Epithelial cell of prostate (primary cell): Measurements from ENCODE around the gene RNU2-63P.
"Not testable (repeated sequence)": the region's sequence is repeated elsewhere in the genome, so short reads cannot be mapped to it uniquely, and the experiment has no call there.

Experiments used
- DNase-seq: peaks from one replicate; pipeline ENCODE4 v3.0.0-alpha.2; 2011; ENCODE audit warnings: low read depth, low spot score
- H3K27ac ChIP-seq: fragments of 450-650 bp; 2 replicates; pipeline ENCODE4 v1.5.1; 2017; ENCODE audit warnings: mild to moderate bottlenecking

The RNU2-63P gene

GRCh38 chr2:88032070-88032702 lies 15.8 kb upstream of the RNU2-63P start:
- DNase-seq, result no peak
- H3K27ac ChIP-seq, result no peak overlapping the region

DNA sequence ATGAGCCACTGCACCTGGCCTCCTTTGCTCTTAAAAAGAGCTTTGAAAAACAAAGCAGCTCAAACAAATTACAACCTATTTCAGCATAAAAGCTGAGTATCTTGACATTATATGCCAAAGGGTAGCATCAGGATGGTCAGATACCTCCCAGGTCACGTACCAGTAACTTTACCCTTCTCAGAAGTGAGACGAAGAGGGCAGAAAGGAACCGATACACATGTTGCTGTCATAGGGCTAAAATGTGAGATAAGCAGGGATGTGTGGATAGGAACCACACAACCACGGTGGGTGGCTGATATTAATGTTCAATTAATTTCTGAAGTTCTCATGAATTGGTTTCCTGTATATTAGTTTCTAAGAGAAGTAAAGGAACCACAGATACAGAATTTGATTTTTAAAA lies 12.6 kb upstream of the RNU2-63P start:
- DNase-seq, result no peak
- H3K27ac ChIP-seq, result no peak overlapping the region

DNA sequence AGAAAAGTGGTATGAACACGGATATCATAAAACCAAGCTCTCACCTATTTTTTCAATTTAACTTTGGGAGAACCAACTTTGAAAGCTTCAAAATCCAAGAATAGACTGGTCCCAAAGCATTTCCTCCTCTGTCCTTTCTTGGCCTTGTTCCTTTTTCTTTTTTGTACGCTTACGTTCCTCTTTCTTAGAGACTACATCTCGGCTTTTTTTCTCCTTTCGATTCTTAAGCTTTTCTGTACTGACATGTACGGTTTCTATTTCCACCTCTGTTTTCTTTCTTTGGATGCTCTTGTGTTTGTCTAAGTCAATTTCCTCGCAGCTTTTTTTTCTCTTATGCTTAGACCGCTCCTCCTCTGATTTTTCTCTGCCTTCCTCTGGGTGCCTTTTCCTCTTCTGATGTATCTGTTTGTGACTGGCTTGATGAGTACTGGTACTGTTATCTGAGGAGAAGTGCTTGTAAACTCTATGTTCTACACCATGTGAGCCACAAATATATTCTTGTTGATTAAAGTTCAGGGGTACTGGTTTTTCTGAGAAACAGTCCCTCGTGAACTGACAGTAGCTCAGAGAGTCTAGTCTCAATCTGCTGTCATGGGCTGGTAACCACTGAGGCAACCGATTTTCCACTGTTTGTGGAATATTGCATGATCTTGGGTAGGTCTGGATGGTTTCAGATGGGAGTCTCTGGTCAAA lies 11.5 kb upstream of the RNU2-63P start:
- no peak for DNase-seq
- no peak overlapping the region for H3K27ac ChIP-seq

GRCh38 chr2:88024509-88024908 lies 8.2 kb upstream of the RNU2-63P start:
- H3K27ac ChIP-seq, result no peak overlapping the region
- no peak for DNase-seq

GRCh38 chr2:88022669-88022921 lies 6.2 kb upstream of the RNU2-63P start:
- H3K27ac ChIP-seq, result no peak overlapping the region
- DNase-seq, result no peak

- DNase-seq, result no peak
- H3K27ac ChIP-seq, result no peak overlapping the region
Observed at GRCh38 chr2:88019985-88020384, 3.6 kb upstream of the RNU2-63P start.

DNA sequence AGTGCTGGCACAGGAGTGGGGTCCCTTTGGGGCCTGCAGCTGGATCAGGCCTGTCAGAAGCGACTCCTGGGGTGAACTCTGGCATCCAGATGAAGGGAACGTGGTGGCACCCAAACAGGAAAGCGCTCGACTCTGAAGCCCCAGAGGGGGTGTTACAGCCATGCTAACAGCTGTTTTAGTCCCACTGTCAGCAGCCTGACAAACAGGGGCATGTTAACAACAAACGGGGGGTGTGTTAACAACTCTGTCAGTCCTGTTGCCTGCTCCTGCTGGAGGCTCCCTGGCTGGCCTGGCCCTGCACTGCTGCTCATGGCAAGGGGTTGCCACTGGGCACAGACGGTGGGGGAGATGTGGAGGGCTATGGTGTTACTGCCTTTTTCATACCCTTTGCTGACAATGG lies 2.6 kb upstream of the RNU2-63P start:
- no peak for DNase-seq
- no peak overlapping the region for H3K27ac ChIP-seq

- not testable (repeated sequence) for H3K27ac ChIP-seq, DNase-seq
Observed at GRCh38 chr2:88018077-88018805, 1.9 kb upstream of the RNU2-63P start.

DNA sequence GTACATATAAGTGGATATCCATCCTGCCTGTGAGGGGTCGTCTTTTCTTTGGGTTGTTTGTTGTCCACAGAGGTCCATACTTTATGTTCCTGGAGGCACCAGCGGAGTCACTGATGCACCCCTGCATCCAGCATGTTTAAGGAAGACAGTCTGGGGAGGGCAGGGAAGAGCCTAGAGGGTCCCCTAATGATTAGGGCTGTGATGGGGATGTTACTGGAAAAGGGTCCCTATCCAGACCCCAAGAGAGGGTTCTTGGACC lies 1.4 kb upstream of the RNU2-63P start:
- not testable (repeated sequence) for DNase-seq, H3K27ac ChIP-seq

- no peak for DNase-seq
Observed at GRCh38 chr2:88016960-88017779, 823 bp upstream of the RNU2-63P start.

DNA sequence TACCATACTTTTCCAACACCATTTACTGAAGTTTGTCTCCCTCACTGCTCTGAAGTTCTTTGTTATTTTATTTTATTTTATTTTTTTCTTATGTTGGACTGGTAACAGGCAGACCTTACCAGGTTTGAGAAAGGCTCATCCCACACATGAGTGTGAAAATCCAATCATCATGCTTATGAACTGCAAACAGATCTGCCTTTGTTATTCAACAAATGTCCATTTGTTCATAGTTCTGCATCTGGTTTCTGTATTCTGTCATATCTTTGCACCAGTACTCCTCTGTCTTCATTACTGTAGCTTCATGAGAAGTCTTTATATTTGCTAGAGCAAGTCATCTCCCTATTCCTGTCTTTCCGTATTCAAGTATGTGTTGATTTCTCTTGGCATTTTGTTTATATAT lies 5.3 kb downstream of the RNU2-63P start:
- H3K27ac ChIP-seq, result no peak overlapping the region
- no peak for DNase-seq

More at GRCh38 chr2:88016960-88017779, 823 bp upstream of the RNU2-63P start:
- peak overlapping the region; percentile 71 for H3K27ac ChIP-seq

GRCh38 chr2:88010136-88010535 lies 6.2 kb downstream of the RNU2-63P start:
- no peak for DNase-seq

GRCh38 chr2:88006912-88007439 lies 9.4 kb downstream of the RNU2-63P start:
- H3K27ac ChIP-seq, result no peak overlapping the region
- DNase-seq, result no peak

More at GRCh38 chr2:88010136-88010535, 6.2 kb downstream of the RNU2-63P start:
- no peak overlapping the region for H3K27ac ChIP-seq

DNA sequence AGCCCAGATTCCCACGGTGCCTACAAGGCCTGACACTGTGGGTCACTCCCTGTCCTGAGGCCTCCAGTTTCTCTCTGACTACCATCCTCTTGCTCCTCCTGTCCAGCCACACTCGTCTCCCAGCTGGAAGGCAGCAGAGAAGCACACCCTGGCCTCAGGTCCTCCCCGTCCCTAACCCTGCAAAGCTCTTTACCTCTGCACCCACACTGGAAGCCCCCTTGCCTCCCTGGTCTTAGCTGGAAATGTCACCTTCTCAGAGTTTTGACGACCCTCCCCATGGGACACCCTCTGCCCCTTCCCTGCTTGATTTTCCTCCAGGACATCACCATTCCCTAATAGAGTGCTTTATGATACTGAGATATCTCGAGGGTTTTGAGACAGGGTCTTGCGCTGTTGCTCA lies 10.6 kb downstream of the RNU2-63P start:
- DNase-seq, result no peak
- no peak overlapping the region for H3K27ac ChIP-seq

DNA sequence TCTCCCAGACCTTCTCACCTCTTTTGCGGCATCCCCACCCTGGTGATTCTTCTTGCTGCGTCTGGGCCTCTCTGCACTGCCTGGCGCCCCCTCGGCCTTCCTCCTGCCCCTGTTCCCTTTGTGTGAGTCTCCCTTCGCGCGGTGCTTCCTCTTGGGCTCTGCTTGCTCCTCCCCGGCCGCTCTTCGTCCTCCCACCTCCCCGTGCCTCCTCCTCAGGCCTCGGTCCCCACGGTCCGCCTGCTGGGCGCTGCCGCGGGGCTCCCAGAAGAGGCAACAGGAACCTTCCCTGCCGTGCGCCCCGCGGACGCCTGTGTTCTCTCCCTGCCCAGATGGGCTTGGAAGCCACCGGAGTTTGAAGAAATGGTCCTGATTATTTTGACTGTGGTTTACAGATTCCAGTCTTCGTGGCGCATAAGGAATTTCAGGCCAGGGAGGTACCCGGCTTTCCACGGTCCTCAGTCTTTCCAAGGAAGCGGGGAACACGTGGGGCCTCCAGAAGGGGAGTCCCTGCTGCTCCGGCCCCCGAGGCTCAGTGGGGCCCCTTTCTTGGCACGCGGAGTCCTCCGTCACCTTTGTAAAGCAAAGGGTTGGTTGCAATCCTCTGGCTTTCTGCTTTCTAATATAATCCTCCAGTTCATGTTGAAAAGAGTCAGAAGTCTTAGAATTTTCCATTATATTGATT lies 13.1 kb downstream of the RNU2-63P start:
- no peak overlapping the region for H3K27ac ChIP-seq
- DNase-seq, result no peak

GRCh38 chr2:88002359-88002707 lies 14.0 kb downstream of the RNU2-63P start:
- H3K27ac ChIP-seq, result no peak overlapping the region
- no peak for DNase-seq

DNA sequence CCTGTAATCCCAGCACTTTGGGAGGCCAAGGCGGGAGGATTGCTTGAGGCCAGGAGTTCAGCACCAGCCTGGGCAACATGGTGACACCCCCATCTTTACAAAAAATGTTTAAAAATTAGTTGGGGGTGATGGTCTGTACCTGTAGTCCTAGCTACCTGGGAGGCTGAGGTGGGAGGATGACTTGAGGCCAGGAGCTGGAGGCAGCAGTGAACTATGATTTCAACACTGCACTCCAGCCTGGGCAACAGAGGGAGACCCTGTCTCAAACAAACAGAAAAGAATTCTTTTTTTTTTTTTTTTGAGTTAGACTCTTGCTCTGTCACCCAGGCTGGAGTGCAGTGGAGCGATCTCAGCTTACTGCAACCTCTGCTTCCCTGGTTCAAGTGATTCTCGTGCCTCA lies 15.9 kb downstream of the RNU2-63P start:
- not testable (repeated sequence) for DNase-seq, H3K27ac ChIP-seq

DNA sequence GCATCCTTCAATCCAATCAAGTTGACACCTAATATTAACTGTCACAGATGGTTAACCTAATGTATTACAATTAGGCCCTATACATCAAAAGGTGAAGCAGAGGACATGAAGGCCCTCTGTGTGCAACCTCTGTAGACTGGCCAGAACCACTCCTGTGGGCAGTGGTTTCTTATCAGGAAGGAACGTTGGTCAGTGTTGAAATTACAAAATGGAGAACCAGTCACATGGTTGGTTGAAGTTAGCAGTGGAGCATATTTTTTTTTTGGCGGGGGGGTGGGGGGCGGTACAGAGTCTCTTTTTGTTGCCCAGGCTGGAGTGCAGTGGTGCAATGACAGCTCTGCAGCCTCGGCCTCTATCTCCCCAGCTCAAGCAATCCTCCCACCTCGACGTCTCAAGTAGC lies 19.8 kb downstream of the RNU2-63P start:
- no peak overlapping the region for H3K27ac ChIP-seq
- no peak for DNase-seq

DNA sequence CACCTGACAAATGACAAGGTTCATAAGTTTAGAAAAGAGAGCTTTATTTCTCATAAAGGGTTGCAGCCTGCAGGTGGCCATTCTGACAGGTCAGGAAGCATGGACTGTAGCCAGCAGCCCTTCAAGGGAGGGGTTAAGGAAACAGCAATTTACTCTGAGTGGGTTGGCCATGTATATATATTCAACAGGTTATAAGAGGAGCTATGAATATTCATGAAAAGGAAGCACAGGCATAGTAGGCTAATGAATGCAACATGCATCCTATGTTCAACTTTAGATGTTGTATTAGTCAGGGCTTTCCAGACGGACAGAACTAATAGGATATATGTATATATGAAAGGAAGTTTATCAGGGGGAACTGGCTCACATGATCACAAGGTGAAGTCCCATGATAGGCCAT lies 20.6 kb downstream of the RNU2-63P start:
- no peak for DNase-seq
- no peak overlapping the region for H3K27ac ChIP-seq

DNA sequence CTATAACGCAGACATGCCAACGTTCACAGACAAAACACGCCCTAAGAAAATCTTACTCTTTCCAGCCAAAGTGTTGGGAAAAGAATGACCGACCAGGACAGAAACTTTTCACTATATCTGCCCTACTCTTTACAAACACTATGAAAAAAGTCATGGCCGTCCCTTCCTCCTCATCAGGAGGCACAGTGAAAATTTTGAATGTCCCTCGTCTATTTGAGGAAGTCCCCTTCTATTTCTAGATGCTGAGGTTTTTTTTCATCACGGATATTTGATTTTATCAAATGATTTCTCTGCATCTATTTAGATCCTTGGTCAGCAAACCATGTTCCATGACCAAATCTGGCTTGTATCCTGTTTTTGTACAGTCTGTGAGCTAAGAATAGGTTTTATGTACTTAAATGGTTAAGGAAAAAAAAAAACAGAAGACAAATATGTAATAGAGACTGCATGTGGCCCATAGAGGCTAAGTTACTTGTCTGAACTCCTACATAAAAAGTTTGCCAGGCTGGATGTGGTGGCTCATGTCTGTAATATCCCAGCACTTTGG lies 22.0 kb downstream of the RNU2-63P start:
- not testable (repeated sequence) for DNase-seq, H3K27ac ChIP-seq
